ENCODE data around the gene TPSB2. TPM values are rescaled to one million over a fixed set of nuclear protein-coding genes. Genes with fewer than 3 reads are reported as not detected.
"Not testable (repeated sequence)": the region's sequence is repeated elsewhere in the genome, so short reads cannot be mapped to it uniquely, and the experiment has no call there.

Gene TPSB2
- total and polyA plus RNA-seq, 2 experiments from 2014 or later: not detected

GRCh38 chr16:1201444-1201843 lies 28.5 kb downstream of the TPSB2 start:
- no peaks in the 10 kb centered on the region for H4K20me1 ChIP-seq (ENCODE audit: insufficient read depth)
- no peaks in the 10 kb centered on the region for H3K9me3 ChIP-seq (ENCODE audit: low read depth)
- no peak for DNase-seq
- no peak overlapping the region for H3K27ac ChIP-seq
- WGBS, 2 experiments (ENCODE audit: low coverage in 1 of 2, low lambda C conversion rate in 2 of 2, missing lambda C conversion rate in 2 of 2): 87 to 91% methylated on average over 25 of the region's 25 CpGs
- no peak overlapping the region for H3K4me3 ChIP-seq
- no peaks in the 10 kb centered on the region for H3K79me2 ChIP-seq (ENCODE audit: insufficient read depth)
- TF ChIP-seq EZH2 (IDR thresholded peaks at IDR 0.05; ENCODE audit: insufficient read depth, poor library complexity, severe bottlenecking) (no peak), EZH2phosphoT487 (IDR thresholded peaks at IDR 0.05; ENCODE audit: insufficient read depth, low read depth) (no peak)
- in situ Hi-C loops (cut with MboI): no loop called here
- H3K4me1 ChIP-seq (ENCODE audit: insufficient read depth): no peaks in the 10 kb centered on the region
- H3K9ac ChIP-seq: no peak overlapping the region
- no peaks in the 10 kb centered on the region for H3F3A ChIP-seq (ENCODE audit: insufficient read depth)
- no peak overlapping the region for H2AFZ ChIP-seq
- H3K27me3 ChIP-seq (replicated peaks; ENCODE audit: insufficient read depth): no peaks in the 10 kb centered on the region
- no peak overlapping the region for H3K4me2 ChIP-seq (ENCODE audit: unreplicated experiment)
- H3K9me2 ChIP-seq (ENCODE audit: insufficient read depth): no peaks in the 10 kb centered on the region
- no peaks in the 10 kb centered on the region for H3K36me3 ChIP-seq (ENCODE audit: low read depth)

- Histone ChIP-seq H3K4me1 (ENCODE audit: insufficient read depth) (no peaks in the 10 kb centered on the region), H3K36me3 (ENCODE audit: low read depth) (no peaks in the 10 kb centered on the region), H2AFZ (no peak overlapping the region), H3F3A (ENCODE audit: insufficient read depth) (no peaks in the 10 kb centered on the region), H3K4me3 (no peak overlapping the region), H3K27me3 (replicated peaks; ENCODE audit: insufficient read depth) (no peaks in the 10 kb centered on the region), H3K79me2 (ENCODE audit: insufficient read depth) (no peaks in the 10 kb centered on the region), H4K20me1 (ENCODE audit: insufficient read depth) (no peaks in the 10 kb centered on the region), H3K9ac (no peak overlapping the region), H3K27ac (no peak overlapping the region), H3K9me3 (ENCODE audit: low read depth) (no peaks in the 10 kb centered on the region), H3K9me2 (ENCODE audit: insufficient read depth) (no peaks in the 10 kb centered on the region), H3K4me2 (ENCODE audit: unreplicated experiment) (no peak overlapping the region)
- in situ Hi-C loops (cut with MboI): no loop called here
- TF ChIP-seq EZH2phosphoT487 (IDR thresholded peaks at IDR 0.05; ENCODE audit: insufficient read depth, low read depth): no peak
- no peak for TF ChIP-seq EZH2 (IDR thresholded peaks at IDR 0.05; ENCODE audit: insufficient read depth, poor library complexity, severe bottlenecking)
- DNase-seq: no peak
- 88 to 89% methylated on average over 38 of the region's 38 CpGs for WGBS, 2 experiments (ENCODE audit: low coverage in 1 of 2, low lambda C conversion rate in 2 of 2, missing lambda C conversion rate in 2 of 2)
Measured at GRCh38 chr16:1200014-1200627, 29.9 kb downstream of the TPSB2 start.

DNA sequence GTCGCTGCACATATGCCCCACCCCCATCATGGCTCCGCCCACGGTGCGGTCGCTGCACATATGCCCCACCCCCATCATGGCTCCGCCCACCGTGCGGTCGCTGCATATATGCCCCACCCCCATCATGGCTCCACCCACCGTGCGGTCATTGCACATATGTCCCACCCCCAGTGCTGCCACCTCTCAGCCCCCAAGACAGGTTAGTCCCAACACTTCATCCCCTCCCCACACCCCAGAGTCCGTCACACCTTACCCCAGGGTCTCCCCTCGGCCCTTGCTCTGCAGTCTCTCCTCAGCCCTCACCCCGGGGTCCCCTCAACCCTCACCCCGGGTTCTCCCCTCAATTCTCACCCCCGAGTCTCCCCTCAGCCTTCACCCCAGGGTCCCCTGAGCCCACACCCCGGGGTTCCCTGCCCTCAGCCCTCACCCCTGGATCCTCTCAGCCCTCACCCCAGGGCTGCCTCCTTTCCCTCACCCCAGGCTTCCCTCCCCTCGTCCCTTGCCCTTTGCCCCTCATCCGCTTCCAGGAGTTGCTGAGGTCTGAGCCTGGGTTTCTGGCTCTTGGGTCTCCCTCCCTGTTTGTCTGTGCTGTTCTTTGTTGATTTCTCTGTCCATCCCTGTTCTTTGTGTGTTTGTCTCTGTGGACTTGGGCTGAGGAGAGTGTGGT lies 30.5 kb downstream of the TPSB2 start:
- DNase-seq: no peak
- Histone ChIP-seq H3K9me2 (ENCODE audit: insufficient read depth) (no peaks in the 10 kb centered on the region), H3K27me3 (replicated peaks; ENCODE audit: insufficient read depth) (no peaks in the 10 kb centered on the region), H3K4me1 (ENCODE audit: insufficient read depth) (no peaks in the 10 kb centered on the region), H3K36me3 (ENCODE audit: low read depth) (no peaks in the 10 kb centered on the region), H2AFZ (no peak overlapping the region), H3K9ac (no peak overlapping the region), H3F3A (ENCODE audit: insufficient read depth) (no peaks in the 10 kb centered on the region), H3K27ac (no peak overlapping the region), H3K79me2 (ENCODE audit: insufficient read depth) (no peaks in the 10 kb centered on the region), H3K4me2 (ENCODE audit: unreplicated experiment) (no peak overlapping the region), H4K20me1 (ENCODE audit: insufficient read depth) (no peaks in the 10 kb centered on the region), H3K9me3 (ENCODE audit: low read depth) (no peaks in the 10 kb centered on the region), H3K4me3 (no peak overlapping the region)
- TF ChIP-seq EZH2phosphoT487 (IDR thresholded peaks at IDR 0.05; ENCODE audit: insufficient read depth, low read depth) (no peak), EZH2 (IDR thresholded peaks at IDR 0.05; ENCODE audit: insufficient read depth, poor library complexity, severe bottlenecking) (no peak)
- in situ Hi-C loops (cut with MboI): no loop called here
- WGBS, 2 experiments (ENCODE audit: low coverage in 1 of 2, low lambda C conversion rate in 2 of 2, missing lambda C conversion rate in 2 of 2): 58 to 74% methylated on average over 4 to 16 of the region's 19 CpGs

DNA sequence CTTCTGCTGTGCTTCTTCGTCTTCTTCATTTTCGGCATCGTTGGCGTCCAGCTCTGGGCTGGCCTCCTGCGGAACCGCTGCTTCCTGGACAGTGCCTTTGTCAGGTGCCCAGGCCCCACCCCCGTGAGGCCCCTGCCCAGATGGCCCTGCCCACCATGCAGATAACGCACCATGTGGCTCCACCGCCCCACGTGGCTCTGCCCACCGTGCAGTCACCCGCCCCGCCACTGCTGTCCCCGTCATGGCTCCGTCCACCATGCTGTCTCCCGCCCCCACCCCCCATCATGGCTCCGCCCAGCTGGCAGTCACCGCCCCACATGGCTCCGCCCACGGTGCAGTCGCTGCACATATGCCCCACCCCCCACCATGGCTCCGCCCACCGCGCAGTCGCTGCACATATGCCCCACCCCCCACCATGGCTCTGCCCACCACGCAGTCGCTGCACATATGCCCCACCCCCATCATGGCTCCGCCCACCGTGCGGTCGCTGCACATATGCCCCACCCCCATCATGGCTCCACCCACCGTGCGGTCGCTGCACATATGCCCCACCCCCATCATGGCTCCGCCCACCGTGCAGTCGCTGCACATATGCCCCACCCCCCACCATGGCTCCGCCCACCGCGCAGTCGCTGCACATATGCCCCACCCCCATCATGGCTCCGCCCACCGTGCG lies 31.2 kb downstream of the TPSB2 start:
- H3K4me2 ChIP-seq (ENCODE audit: unreplicated experiment); H3K9me2 ChIP-seq (ENCODE audit: insufficient read depth); H3K27ac ChIP-seq; H3K4me3 ChIP-seq; H3K4me1 ChIP-seq (ENCODE audit: insufficient read depth); H2AFZ ChIP-seq; H3K9me3 ChIP-seq (ENCODE audit: low read depth); H3K79me2 ChIP-seq (ENCODE audit: insufficient read depth); H3K27me3 ChIP-seq (replicated peaks; ENCODE audit: insufficient read depth); H4K20me1 ChIP-seq (ENCODE audit: insufficient read depth); H3F3A ChIP-seq (ENCODE audit: insufficient read depth); DNase-seq; in situ Hi-C loops (cut with MboI); H3K36me3 ChIP-seq (ENCODE audit: low read depth); H3K9ac ChIP-seq: not testable (repeated sequence)
- WGBS, 2 experiments (ENCODE audit: low coverage in 1 of 2, low lambda C conversion rate in 2 of 2, missing lambda C conversion rate in 2 of 2): 79 to 94% methylated on average over 6 to 44 of the region's 44 CpGs

Measured in GM23248 (cell line).